Activated CD8-positive, alpha-beta memory T cell treated with anti-CD3 and anti-CD28 coated beads, Interleukin-2, amount 50 U/mL, for 24 hours (primary cell): ENCODE results near the gene NARF.
"Not testable (repeated sequence)": the region's sequence is repeated elsewhere in the genome, so short reads cannot be mapped to it uniquely, and the experiment has no call there.

Source experiments
- DNase-seq: peaks from one replicate; pipeline ENCODE4 v3.0.0-alpha.2; 2020; ENCODE audit errors: extremely low read depth

The NARF gene

DNA sequence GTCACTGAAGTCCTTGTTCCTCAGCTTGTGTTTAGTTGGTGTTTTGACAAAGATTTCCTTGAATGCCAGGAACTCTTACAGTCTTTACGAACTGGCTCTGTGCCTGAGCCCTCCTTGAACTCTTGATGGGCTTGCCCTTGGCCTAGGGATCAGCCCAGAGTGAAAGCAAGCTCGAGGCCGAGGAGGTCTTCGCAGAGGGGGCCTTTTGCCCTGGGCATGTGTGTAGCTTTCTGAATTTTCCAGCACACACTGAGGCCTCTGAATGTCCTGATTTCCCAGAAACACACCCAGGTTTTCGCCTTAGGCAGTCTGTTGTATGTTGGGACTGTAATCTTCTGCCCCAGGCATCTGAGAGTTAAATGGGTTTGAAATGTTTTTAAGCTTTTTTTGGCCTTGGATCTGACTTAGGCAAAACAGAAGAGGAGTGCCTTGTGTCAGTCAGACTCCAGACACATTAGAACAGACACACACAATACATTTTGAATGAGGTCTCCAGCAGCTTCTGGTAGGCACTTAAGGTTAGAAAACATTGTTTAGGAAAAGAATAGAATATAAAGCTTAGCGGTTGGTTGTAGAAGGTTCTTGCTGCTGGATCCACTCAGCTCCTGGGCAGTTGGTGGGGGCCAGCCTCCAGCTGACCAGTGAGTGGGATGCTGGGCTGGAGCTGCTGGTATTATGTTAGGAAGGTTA lies 78.1 kb downstream of the NARF start:
- DNase-seq = no peak

DNA sequence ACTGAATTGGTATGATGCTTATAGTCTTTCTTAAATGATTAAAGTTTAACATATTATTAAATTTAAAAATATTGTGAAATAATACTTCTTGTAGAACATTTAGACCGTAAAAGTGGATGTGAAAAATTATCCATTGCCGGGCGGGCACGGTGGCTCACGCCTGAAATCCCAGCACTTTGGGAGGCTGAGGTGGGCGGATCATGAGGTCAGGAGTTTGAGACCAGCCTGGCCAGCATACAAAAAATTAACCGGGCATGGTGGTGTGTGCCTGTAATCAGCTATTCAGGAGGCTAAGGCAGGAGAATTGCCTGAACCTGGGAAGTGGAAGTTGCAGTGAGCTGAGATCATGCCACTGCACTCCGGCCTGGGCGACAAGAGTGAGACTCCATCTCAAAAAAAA lies 78.7 kb downstream of the NARF start:
- DNase-seq = not testable (repeated sequence)

DNA sequence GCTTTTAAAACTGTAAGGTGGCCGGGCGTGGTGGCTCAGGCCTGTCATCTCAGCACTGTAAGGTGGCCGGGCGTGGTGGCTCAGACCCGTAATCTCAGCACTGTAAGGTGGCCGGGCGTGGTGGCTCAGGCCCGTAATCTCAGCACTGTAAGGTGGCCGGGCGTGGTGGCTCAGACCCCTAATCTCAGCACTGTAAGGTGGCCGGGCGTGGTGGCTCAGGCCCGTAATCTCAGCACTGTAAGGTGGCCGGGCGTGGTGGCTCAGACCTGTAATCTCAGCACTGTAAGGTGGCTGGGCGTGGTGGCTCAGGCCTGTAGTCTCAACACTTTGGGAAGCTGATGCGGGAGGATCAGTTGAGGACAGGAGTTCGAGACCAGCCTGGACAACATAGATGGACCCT lies 80.5 kb downstream of the NARF start:
- DNase-seq = not testable (repeated sequence)
